Astrocyte (in vitro differentiated cells and primary cell): Measurements from ENCODE around the gene CTCF. TPM values are rescaled to one million over a fixed set of nuclear protein-coding genes. Genes with fewer than 3 reads are reported as not detected.

ENCODE experiments used
- DNase-seq: peaks from one replicate; pipeline ENCODE4 v3.0.0-alpha.2; 2010; ENCODE audit warnings: low read depth
- FAIRE-seq: peaks from 2 replicates; lab custom pipeline; 2011; peaks lifted over from hg19 to GRCh38; lab: Jason Lieb, UNC
- H2AFZ ChIP-seq: 2 replicates; pipeline ENCODE4 v1.6.0; 2012; ENCODE audit warnings: low read depth, low read length, inconsistent platforms
- H3K27ac ChIP-seq: 2 replicates; pipeline ENCODE4 v1.5.1; 2011; ENCODE audit warnings: low read depth, low read length, inconsistent platforms
- H3K27me3 ChIP-seq: 2 replicates; pipeline ENCODE4 v1.6.0; 2011; ENCODE audit warnings: low read length, inconsistent platforms; ENCODE audit not compliant: insufficient read depth
- H3K36me3 ChIP-seq: 2 replicates; pipeline ENCODE4 v1.5.1; 2011; ENCODE audit warnings: low read length, inconsistent platforms; ENCODE audit not compliant: insufficient read depth
- H3K4me1 ChIP-seq: 2 replicates; pipeline ENCODE4 v1.5.1; 2011; ENCODE audit warnings: low read length, inconsistent platforms; ENCODE audit not compliant: insufficient read depth
- H3K4me2 ChIP-seq: 2 replicates; pipeline ENCODE4 v1.6.0; 2012; ENCODE audit warnings: low read length, inconsistent platforms
- H3K4me3 ChIP-seq: 2 replicates; pipeline ENCODE4 v1.5.1; 2011; ENCODE audit warnings: low read depth, mild to moderate bottlenecking, low read length, inconsistent platforms; ENCODE audit not compliant: insufficient read depth
- H3K79me2 ChIP-seq: 2 replicates; pipeline ENCODE4 v1.6.0; 2012; ENCODE audit warnings: mild to moderate bottlenecking, low read length, inconsistent platforms; ENCODE audit not compliant: insufficient read depth
- H3K9ac ChIP-seq: 2 replicates; pipeline ENCODE4 v1.6.0; 2012; ENCODE audit warnings: mild to moderate bottlenecking, low read length, inconsistent platforms
- H3K9me3 ChIP-seq: 2 replicates; pipeline ENCODE4 v1.5.1; 2012; ENCODE audit warnings: low read depth, mild to moderate bottlenecking, low read length, inconsistent platforms; ENCODE audit not compliant: insufficient read depth
- H4K20me1 ChIP-seq: 2 replicates; pipeline ENCODE4 v1.6.0; 2012; ENCODE audit warnings: low read length, inconsistent platforms; ENCODE audit not compliant: insufficient read depth
- H3K27ac Mint-ChIP-seq: one replicate; pipeline ENCODE4 v1.8.0; 2021; ENCODE audit warnings: mild to moderate bottlenecking, mixed read lengths; ENCODE audit not compliant: unreplicated experiment
- H3K27me3 Mint-ChIP-seq: one replicate; pipeline ENCODE4 v1.8.0; 2021; ENCODE audit warnings: low read depth, mixed read lengths; ENCODE audit not compliant: unreplicated experiment
- H3K36me3 Mint-ChIP-seq: one replicate; pipeline ENCODE4 v1.8.0; 2021; ENCODE audit warnings: low read depth, mixed read lengths; ENCODE audit not compliant: unreplicated experiment
- H3K4me1 Mint-ChIP-seq: one replicate; pipeline ENCODE4 v1.8.0; 2021; ENCODE audit warnings: low read depth, mixed read lengths; ENCODE audit not compliant: unreplicated experiment
- H3K4me3 Mint-ChIP-seq: one replicate; pipeline ENCODE4 v1.8.0; 2021; ENCODE audit warnings: mild to moderate bottlenecking, moderate library complexity, mixed read lengths; ENCODE audit not compliant: unreplicated experiment
- H3K9me3 Mint-ChIP-seq: one replicate; pipeline ENCODE4 v1.8.0; 2021; ENCODE audit warnings: mild to moderate bottlenecking, mixed read lengths; ENCODE audit not compliant: unreplicated experiment
- EZH2 ChIP-seq: IDR thresholded peaks from 2 replicates; pipeline ENCODE4 v1.6.1; 2012; ENCODE audit warnings: mild to moderate bottlenecking, low read length, inconsistent platforms; ENCODE audit not compliant: insufficient read depth
- total RNA-seq: library from RNA; stranded (reverse); gene quantifications from 2 replicates; pipeline ENCODE4 v1.2.1, GENCODE V29; 2021
- TF ChIP-seq, protein P1 (sequence below): IDR thresholded peaks from 2 replicates; pipeline ENCODE4 v1.5.1; 2011; ENCODE audit warnings: low read depth, mild to moderate bottlenecking, inconsistent platforms, low read length, moderate library complexity; ENCODE audit not compliant: insufficient read depth

Gene CTCF
- total RNA-seq, 1 donor from 2014 or later, result 26.8 TPM

DNA sequence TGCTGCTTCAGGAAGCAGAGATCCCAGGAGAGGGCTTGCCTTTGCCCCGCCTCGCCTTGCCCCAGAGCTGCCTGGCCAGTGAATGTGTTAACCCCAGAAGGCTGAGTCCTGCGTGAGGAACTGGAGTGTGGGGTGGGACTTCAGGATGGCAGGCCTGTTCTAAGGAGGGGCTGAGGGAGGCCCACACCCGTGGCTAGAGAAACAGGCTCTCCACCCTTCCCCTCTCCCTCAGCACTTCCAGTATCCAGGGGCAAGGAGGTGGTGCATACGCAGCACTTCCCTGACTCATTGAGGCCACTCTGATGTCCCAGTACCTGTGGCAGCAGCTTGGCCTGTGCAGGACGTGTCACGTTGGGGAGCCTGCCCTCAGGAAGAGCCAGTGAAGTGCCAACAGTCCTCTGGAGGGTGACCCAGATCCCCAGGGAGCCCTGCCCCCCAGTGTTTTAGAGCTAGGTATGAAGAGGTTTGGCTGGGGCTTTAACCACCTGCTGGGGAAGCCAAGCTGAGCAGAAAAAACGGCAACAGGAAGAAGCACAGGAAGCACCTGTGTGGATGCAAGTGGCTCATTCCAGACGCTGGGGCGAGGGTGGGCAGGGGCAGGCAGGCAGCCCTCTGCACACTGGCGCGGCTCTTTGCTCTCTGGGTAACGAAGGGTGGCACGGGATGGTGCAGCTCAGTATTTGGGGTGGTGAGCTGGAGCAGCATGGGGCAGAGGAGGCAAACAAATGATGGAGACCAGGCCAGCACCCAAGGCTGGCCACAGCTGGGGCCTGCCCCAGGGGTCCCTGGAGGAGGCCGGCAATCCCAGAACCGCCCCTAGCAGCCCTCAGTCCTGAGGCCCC is 14.7 kb upstream of the CTCF start:
- Mint-ChIP-seq H3K9me3 (peaks cover 1% of the 10 kb centered on the region), H3K27me3 (no peaks in the 10 kb centered on the region), H3K4me3 (no peak overlapping the region), H3K27ac (no peak overlapping the region), H3K36me3 (peaks cover 6% of the 10 kb centered on the region), H3K4me1 (peaks cover 9% of the 10 kb centered on the region)
- Histone ChIP-seq H3K4me3 (no peak overlapping the region), H3K9ac (no peak overlapping the region), H3K4me1 (no peaks in the 10 kb centered on the region), H3K4me2 (no peak overlapping the region), H3K27me3 (no peaks in the 10 kb centered on the region), H3K9me3 (no peaks in the 10 kb centered on the region), H3K79me2 (peaks cover 12% of the 10 kb centered on the region), H4K20me1 (peaks cover 80% of the 10 kb centered on the region), H2AFZ (no peak overlapping the region), H3K36me3 (peaks cover 11% of the 10 kb centered on the region), H3K27ac (no peak overlapping the region)
- no peak for DNase-seq
- FAIRE-seq, result no peak
- no peak for TF ChIP-seq EZH2
- TF ChIP-seq, protein P1, sequence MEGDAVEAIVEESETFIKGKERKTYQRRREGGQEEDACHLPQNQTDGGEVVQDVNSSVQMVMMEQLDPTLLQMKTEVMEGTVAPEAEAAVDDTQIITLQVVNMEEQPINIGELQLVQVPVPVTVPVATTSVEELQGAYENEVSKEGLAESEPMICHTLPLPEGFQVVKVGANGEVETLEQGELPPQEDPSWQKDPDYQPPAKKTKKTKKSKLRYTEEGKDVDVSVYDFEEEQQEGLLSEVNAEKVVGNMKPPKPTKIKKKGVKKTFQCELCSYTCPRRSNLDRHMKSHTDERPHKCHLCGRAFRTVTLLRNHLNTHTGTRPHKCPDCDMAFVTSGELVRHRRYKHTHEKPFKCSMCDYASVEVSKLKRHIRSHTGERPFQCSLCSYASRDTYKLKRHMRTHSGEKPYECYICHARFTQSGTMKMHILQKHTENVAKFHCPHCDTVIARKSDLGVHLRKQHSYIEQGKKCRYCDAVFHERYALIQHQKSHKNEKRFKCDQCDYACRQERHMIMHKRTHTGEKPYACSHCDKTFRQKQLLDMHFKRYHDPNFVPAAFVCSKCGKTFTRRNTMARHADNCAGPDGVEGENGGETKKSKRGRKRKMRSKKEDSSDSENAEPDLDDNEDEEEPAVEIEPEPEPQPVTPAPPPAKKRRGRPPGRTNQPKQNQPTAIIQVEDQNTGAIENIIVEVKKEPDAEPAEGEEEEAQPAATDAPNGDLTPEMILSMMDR, result no peak

DNA sequence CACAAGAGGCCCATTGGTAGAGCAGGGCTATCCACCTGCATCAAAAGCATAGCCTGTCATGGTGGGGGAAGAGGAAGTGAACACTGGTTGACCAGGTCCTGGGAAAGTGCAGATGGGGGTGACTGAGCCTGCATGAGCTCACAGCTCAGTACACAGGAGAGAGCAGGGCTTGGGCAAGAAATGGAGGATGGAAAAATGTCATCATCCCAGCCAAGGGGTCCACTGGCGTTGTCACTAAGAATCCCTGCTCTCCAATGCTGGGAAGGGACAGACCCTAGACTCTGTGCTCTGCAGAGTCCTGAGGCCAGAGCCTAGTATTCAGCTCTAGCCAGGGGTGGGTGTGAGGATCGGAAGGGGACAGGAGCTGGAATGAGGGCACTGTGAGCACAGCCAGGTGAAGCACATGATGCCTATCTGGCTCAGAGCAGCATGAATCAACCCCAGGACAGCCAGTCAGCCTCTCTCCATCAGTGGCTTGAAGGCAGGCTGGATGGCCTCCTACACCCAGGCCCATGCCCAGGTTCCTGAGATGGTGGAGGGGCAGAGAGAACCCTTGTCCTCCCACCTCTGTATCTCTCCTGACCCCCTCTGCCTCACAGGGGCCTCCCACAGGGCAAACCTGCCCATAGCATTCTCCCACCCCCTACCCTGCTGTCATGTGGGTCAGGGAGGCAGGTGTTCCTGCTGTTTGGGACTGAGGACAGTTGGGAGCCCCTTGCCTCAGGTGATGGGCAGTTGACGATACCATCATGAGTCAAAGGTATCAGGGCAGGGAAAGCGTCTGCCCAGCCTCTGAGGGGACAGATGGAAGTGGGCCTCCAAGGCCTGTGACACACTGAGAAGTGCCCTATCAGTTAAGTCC is 13.8 kb upstream of the CTCF start:
- no peaks in the 10 kb centered on the region for H3K9me3 ChIP-seq
- DNase-seq, result no peak
- no peak for FAIRE-seq
- no peaks in the 10 kb centered on the region for H3K9me3 Mint-ChIP-seq
- H3K27ac Mint-ChIP-seq, result no peak overlapping the region
- no peaks in the 10 kb centered on the region for H3K27me3 ChIP-seq
- H3K27me3 Mint-ChIP-seq, result no peaks in the 10 kb centered on the region
- H3K4me2 ChIP-seq, result no peak overlapping the region
- peaks cover 78% of the 10 kb centered on the region for H4K20me1 ChIP-seq
- no peaks in the 10 kb centered on the region for H3K4me1 ChIP-seq
- H3K36me3 ChIP-seq, result peaks cover 11% of the 10 kb centered on the region
- H3K4me1 Mint-ChIP-seq, result peaks cover 9% of the 10 kb centered on the region
- no peak for TF ChIP-seq EZH2
- TF ChIP-seq, protein P1, result no peak
- no peak overlapping the region for H3K9ac ChIP-seq
- no peak overlapping the region for H3K4me3 ChIP-seq
- no peak overlapping the region for H2AFZ ChIP-seq
- H3K4me3 Mint-ChIP-seq, result no peak overlapping the region
- no peak overlapping the region for H3K27ac ChIP-seq
- H3K36me3 Mint-ChIP-seq, result peaks cover 6% of the 10 kb centered on the region
- peaks cover 11% of the 10 kb centered on the region for H3K79me2 ChIP-seq
